ENCODE results near the gene GTPBP8. TPM values are rescaled to one million over a fixed set of nuclear protein-coding genes. Genes with fewer than 3 reads are reported as not detected.

The GTPBP8 gene
- total RNA-seq, 1 experiment from 2014 or later = 29.8 TPM

DNA sequence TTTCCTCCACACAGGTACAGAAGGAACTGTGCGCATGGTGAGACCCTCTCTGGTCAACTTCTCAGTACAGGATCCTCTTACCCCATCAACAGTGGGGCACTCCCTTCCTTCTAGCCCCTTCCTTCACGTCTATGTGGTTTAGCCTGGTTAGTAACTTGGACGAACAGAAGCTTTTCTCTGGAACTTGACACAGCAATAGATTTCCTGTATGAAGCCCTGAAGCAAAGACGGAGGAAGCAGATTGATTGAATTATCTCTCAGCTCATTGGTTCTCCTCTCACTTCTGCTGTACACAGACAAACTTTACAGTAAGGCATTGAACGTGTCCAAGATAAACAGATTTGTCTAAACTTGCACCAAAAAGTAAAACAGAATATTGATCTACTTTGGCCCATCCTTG, 15.9 kb upstream of the GTPBP8 start, which contains the start of gene CD200R1:
CD200R1 (minus strand) TSS at position 210 of the 400 bp plus-strand sequence. CDS start 246 bp downstream, outside the sequence.
- Mint-ChIP-seq H3K27ac (no peak within 1 kb of the TSS; a peak in 1 of 7 replicates), H3K4me1 (peaks cover 0 to 3% of the 10 kb centered on the region in 2 experiments; a peak in 1 of 4 replicates), H3K36me3 (ENCODE audit: insufficient read depth in 1 of 3, low read depth in 3 of 3) (no peaks in the 10 kb centered on the region), H3K4me3 (no peak within 1 kb of the TSS), H3K9me3 (no peaks in the 10 kb centered on the region), H3K27me3 (ENCODE audit: low read depth) (no peaks in the 10 kb centered on the region)
- Histone ChIP-seq H4K8ac (replicated peaks; ENCODE audit: insufficient read length, low read depth, low read length) (no peak within 1 kb of the TSS), H2BK5ac (ENCODE audit: insufficient read length, low read length) (no peak within 1 kb of the TSS), H3K79me1 (ENCODE audit: insufficient read depth, low read depth, low read length, poor library complexity, severe bottlenecking) (no peaks in the 10 kb centered on the region), H4K20me1 (ENCODE audit: control insufficient read depth, insufficient read depth, insufficient read length) (no peaks in the 10 kb centered on the region), H4K91ac (ENCODE audit: insufficient read length, low read depth, low read length) (no peak within 1 kb of the TSS), H3K9ac (ENCODE audit: extremely low read depth, insufficient read length, low read length) (no peak within 1 kb of the TSS), H2AFZ (ENCODE audit: low read length) (no peak within 1 kb of the TSS), H3K4ac (ENCODE audit: low read depth, low read length) (no peak within 1 kb of the TSS), H2BK120ac (ENCODE audit: low read depth, low read length, poor library complexity, severe bottlenecking) (no peak within 1 kb of the TSS), H3K23me2 (ENCODE audit: insufficient read length, low read depth, low read length, poor library complexity, severe bottlenecking) (no peaks in the 10 kb centered on the region), H3K4me1 (ENCODE audit: insufficient read depth, low read length) (no peaks in the 10 kb centered on the region), H3K27ac (ENCODE audit: insufficient read length, low read depth, low read length) (no peak within 1 kb of the TSS), H3K23ac (ENCODE audit: insufficient read length, low read depth, low read length) (no peak within 1 kb of the TSS), H3K56ac (ENCODE audit: insufficient read length, low read depth, low read length) (no peak within 1 kb of the TSS), H2BK20ac (ENCODE audit: low read depth, low read length, poor library complexity, severe bottlenecking) (no peak within 1 kb of the TSS), H2AK5ac (ENCODE audit: insufficient read length, low read length) (no peak within 1 kb of the TSS), H3T11ph (ENCODE audit: low read length) (no peak within 1 kb of the TSS), H3K79me2 (ENCODE audit: insufficient read depth, low read length) (no peaks in the 10 kb centered on the region), H3K4me2 (ENCODE audit: insufficient read depth, insufficient read length, low read length) (no peak within 1 kb of the TSS), H3K27me3 (ENCODE audit: insufficient read depth, low read length) (no peaks in the 10 kb centered on the region), H4K5ac (ENCODE audit: insufficient read length, low read depth, low read length) (no peak within 1 kb of the TSS), H3K14ac (ENCODE audit: insufficient read depth, low read length) (no peak within 1 kb of the TSS; the same call in 1 of the 2 replicates), H2BK15ac (ENCODE audit: low read depth, low read length) (no peak within 1 kb of the TSS), H2BK12ac (ENCODE audit: insufficient read length, low read depth, low read length) (no peak within 1 kb of the TSS), H3K9me3 (ENCODE audit: control insufficient read depth, low read depth, low read length) (no peaks in the 10 kb centered on the region), H3K18ac (ENCODE audit: insufficient read length, low read depth, low read length) (no peak within 1 kb of the TSS)
- TF ChIP-seq, protein P1, sequence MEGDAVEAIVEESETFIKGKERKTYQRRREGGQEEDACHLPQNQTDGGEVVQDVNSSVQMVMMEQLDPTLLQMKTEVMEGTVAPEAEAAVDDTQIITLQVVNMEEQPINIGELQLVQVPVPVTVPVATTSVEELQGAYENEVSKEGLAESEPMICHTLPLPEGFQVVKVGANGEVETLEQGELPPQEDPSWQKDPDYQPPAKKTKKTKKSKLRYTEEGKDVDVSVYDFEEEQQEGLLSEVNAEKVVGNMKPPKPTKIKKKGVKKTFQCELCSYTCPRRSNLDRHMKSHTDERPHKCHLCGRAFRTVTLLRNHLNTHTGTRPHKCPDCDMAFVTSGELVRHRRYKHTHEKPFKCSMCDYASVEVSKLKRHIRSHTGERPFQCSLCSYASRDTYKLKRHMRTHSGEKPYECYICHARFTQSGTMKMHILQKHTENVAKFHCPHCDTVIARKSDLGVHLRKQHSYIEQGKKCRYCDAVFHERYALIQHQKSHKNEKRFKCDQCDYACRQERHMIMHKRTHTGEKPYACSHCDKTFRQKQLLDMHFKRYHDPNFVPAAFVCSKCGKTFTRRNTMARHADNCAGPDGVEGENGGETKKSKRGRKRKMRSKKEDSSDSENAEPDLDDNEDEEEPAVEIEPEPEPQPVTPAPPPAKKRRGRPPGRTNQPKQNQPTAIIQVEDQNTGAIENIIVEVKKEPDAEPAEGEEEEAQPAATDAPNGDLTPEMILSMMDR (conservative IDR thresholded peaks at IDR 0.05) = no peak
- no CpG with 5 or more reads among the region's 5 CpGs for WGBS (ENCODE audit: extremely low coverage, insufficient read length, low lambda C conversion rate)
- DNase-seq = no peak

All from H9 (cell line).